Panc1 (cell line): Measurements from ENCODE around the gene METTL24. TPM values are rescaled to one million over a fixed set of nuclear protein-coding genes. Genes with fewer than 3 reads are reported as not detected.

Source experiments
- ATAC-seq: fragments of 200-7000 bp; cut with Tn5 transposase; 2 replicates; pipeline ENCODE4 v1.9.1; 2020; ENCODE audit warnings: mild to moderate bottlenecking, moderate library complexity
- BruUV-seq: library from RNA; stranded (reverse); fragments of 400-500 nt; replicated peaks from 2 replicates; lab custom pipeline; 2021; lab: Mats Ljungman, UMichigan
- CTCF ChIA-PET: fragments of 300-600 bp; sonication (Branson Sonifier 250); formaldehyde crosslinking; loops from one replicate; lab custom pipeline; 2022; ENCODE audit warnings: antibody characterized with exemption; lab: Charles Lee
- POLR2A ChIA-PET: fragments of 300-600 bp; sonication (Branson Sonifier 250); formaldehyde crosslinking; loops from one replicate; lab custom pipeline; 2022; ENCODE audit warnings: antibody characterized with exemption; lab: Charles Lee
- DNase-seq: peaks from one replicate; pipeline ENCODE4 v3.0.0-alpha.2; 2010; ENCODE audit warnings: low read depth, low spot score
- H3K27ac ChIP-seq: 2 replicates; pipeline ENCODE4 v1.5.1; 2011; ENCODE audit warnings: mild to moderate bottlenecking, low read length, inconsistent platforms
- H3K27me3 ChIP-seq: fragments of 200-500 bp; sonication (Bioruptor generic); 2 replicates; pipeline ENCODE4 v1.6.0; 2014; ENCODE audit warnings: low read length, inconsistent platforms; ENCODE audit not compliant: control insufficient read depth, insufficient read depth
- H3K36me3 ChIP-seq: fragments of 200-500 bp; sonication (Bioruptor generic); 2 replicates; pipeline ENCODE4 v1.5.1; 2014; ENCODE audit warnings: inconsistent platforms, mild to moderate bottlenecking, low read length, moderate library complexity; ENCODE audit not compliant: control insufficient read depth, insufficient read depth
- H3K4me1 ChIP-seq: 2 replicates; pipeline ENCODE4 v1.5.1; 2011; ENCODE audit warnings: inconsistent platforms, mild to moderate bottlenecking, low read length, moderate library complexity; ENCODE audit not compliant: control insufficient read depth, insufficient read depth
- H3K4me3 ChIP-seq, 2 experiments: 2 replicates each; pipeline ENCODE4 v1.5.1; 2011 to 2012; ENCODE audit warnings: low read depth in 2 of 2, low read length in 2 of 2, mild to moderate bottlenecking in 2 of 2, inconsistent platforms in 1 of 2, moderate library complexity in 1 of 2
- H3K9me3 ChIP-seq: fragments of 200-500 bp; sonication (Bioruptor generic); 2 replicates; pipeline ENCODE4 v1.5.1; 2014; ENCODE audit warnings: low read depth, mild to moderate bottlenecking, inconsistent platforms, low read length, moderate library complexity; ENCODE audit not compliant: control insufficient read depth, insufficient read depth
- POLR2AphosphoS5 ChIP-seq: IDR thresholded peaks from 2 replicates; pipeline ENCODE4 v1.6.1; 2012; ENCODE audit warnings: mild to moderate bottlenecking, low read depth, low read length, moderate library complexity
- SIN3A ChIP-seq: IDR thresholded peaks from 2 replicates; pipeline ENCODE4 v1.6.1; 2012; ENCODE audit warnings: low read depth, mild to moderate bottlenecking, low read length, moderate library complexity, borderline replicate concordance; ENCODE audit not compliant: insufficient read depth
- TCF7L2 ChIP-seq: IDR thresholded peaks from 2 replicates; pipeline ENCODE4 v1.6.1; 2011; ENCODE audit warnings: mild to moderate bottlenecking, low read depth, low read length, inconsistent platforms
- in situ Hi-C: cut with HindIII; loops from 2 replicates; pipeline ENCODE4 v1.10.0; 2016; ENCODE audit warnings: low sequenced_read_pairs, low pct_unique_long_range_greater_than_20kb
- intact Hi-C: fragments of 100-400 bp; cut with micrococcal nuclease; formaldehyde crosslinking; loops from one replicate; pipeline ENCODE4 v1.10.0; 2022; ENCODE audit not compliant: unreplicated experiment
- total RNA-seq: library from RNA; stranded (reverse); gene quantifications from one replicate; pipeline ENCODE4 v1.2.1, GENCODE V29; 2021; ENCODE audit not compliant: unreplicated experiment
- TF ChIP-seq, protein P1 (sequence below): fragments of 450-650 bp; IDR thresholded peaks from 2 replicates; pipeline ENCODE4 v1.5.1; 2017; ENCODE audit warnings: mild to moderate bottlenecking
- TF ChIP-seq, protein P2 (sequence below), 2 experiments: IDR thresholded peaks; 2 replicates each; pipeline ENCODE4 v1.6.1; 2011 to 2012; ENCODE audit warnings: low read depth in 2 of 2, control low read depth in 1 of 2, low read length in 1 of 2, mild to moderate bottlenecking in 1 of 2, moderate library complexity in 1 of 2; ENCODE audit not compliant: insufficient read depth in 1 of 2

METTL24 gene
- total RNA-seq, 1 experiment from 2014 or later: not detected

DNA sequence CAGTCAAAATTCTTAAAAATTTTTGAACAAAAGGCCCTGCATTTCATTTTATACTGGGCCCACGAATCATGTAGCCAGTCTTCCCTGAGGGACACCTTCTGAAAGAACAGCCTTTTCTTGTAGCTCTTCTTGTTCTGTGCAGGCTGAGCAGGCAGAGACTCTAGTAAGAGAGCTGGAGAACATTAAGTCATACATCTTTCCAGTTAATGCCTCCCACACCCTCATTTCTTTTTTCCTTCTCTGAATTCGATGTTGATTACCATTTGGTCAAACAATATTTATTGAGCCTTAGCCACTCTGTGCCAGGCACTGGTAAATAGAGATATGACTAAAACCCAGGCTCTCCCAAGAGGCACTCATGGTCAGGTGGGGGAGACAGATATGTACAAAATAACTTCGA, 33.6 kb downstream of the METTL24 start:
- TF ChIP-seq POLR2AphosphoS5 (no peak), SIN3A (no peak), TCF7L2 (no peak)
- TF ChIP-seq, protein P1, sequence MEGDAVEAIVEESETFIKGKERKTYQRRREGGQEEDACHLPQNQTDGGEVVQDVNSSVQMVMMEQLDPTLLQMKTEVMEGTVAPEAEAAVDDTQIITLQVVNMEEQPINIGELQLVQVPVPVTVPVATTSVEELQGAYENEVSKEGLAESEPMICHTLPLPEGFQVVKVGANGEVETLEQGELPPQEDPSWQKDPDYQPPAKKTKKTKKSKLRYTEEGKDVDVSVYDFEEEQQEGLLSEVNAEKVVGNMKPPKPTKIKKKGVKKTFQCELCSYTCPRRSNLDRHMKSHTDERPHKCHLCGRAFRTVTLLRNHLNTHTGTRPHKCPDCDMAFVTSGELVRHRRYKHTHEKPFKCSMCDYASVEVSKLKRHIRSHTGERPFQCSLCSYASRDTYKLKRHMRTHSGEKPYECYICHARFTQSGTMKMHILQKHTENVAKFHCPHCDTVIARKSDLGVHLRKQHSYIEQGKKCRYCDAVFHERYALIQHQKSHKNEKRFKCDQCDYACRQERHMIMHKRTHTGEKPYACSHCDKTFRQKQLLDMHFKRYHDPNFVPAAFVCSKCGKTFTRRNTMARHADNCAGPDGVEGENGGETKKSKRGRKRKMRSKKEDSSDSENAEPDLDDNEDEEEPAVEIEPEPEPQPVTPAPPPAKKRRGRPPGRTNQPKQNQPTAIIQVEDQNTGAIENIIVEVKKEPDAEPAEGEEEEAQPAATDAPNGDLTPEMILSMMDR: no peak
- TF ChIP-seq, protein P2, sequence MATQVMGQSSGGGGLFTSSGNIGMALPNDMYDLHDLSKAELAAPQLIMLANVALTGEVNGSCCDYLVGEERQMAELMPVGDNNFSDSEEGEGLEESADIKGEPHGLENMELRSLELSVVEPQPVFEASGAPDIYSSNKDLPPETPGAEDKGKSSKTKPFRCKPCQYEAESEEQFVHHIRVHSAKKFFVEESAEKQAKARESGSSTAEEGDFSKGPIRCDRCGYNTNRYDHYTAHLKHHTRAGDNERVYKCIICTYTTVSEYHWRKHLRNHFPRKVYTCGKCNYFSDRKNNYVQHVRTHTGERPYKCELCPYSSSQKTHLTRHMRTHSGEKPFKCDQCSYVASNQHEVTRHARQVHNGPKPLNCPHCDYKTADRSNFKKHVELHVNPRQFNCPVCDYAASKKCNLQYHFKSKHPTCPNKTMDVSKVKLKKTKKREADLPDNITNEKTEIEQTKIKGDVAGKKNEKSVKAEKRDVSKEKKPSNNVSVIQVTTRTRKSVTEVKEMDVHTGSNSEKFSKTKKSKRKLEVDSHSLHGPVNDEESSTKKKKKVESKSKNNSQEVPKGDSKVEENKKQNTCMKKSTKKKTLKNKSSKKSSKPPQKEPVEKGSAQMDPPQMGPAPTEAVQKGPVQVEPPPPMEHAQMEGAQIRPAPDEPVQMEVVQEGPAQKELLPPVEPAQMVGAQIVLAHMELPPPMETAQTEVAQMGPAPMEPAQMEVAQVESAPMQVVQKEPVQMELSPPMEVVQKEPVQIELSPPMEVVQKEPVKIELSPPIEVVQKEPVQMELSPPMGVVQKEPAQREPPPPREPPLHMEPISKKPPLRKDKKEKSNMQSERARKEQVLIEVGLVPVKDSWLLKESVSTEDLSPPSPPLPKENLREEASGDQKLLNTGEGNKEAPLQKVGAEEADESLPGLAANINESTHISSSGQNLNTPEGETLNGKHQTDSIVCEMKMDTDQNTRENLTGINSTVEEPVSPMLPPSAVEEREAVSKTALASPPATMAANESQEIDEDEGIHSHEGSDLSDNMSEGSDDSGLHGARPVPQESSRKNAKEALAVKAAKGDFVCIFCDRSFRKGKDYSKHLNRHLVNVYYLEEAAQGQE (IDR thresholded peaks at IDR 0.05; ENCODE audit: insufficient read depth in 1 of 2, low read depth in 2 of 2, low read length in 1 of 2): no peak
- intact Hi-C loops: no loop called here
- no peak overlapping the region for H3K4me3 ChIP-seq
- ChIA-PET CTCF (no interaction called here), POLR2A (no interaction called here)
- H3K36me3 ChIP-seq: no peaks in the 10 kb centered on the region
- peaks cover 22% of the 10 kb centered on the region for H3K4me1 ChIP-seq
- no TSS peak for BruUV-seq
- no peaks in the 10 kb centered on the region for H3K9me3 ChIP-seq
- H3K27ac ChIP-seq: peak overlapping the region; percentile 31; the same call in 1 of the 2 replicates
- H3K27me3 ChIP-seq: no peaks in the 10 kb centered on the region
- DNase-seq (no peak), ATAC-seq (no peak)
- in situ Hi-C loops: no loop called here

DNA sequence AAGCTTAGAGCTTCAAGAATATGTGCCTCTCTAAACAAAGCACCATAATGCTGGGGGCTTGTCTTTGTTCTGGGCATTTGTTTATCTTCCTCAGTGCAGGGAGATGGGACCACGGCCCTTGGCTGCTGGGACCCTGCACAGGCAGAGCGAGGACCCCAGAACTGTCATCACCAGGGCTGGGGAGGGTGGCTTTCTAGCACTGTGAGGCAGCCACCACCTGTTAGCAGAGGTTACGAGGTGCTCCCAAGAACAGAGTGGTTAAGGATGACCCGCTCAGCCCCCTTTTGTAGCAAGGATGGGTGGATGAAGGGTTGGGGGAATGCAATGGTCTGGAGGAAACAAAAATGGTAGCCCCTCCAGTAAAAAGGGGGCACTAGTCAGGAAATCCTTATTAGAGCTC, 34.9 kb downstream of the METTL24 start:
- no peaks in the 10 kb centered on the region for H3K9me3 ChIP-seq
- CTCF ChIA-PET: no interaction called here
- POLR2A ChIA-PET: no interaction called here
- H3K4me1 ChIP-seq: peaks cover 16% of the 10 kb centered on the region
- DNase-seq (no peak), ATAC-seq (no peak)
- intact Hi-C loops (no loop called here), in situ Hi-C loops (no loop called here)
- no peaks in the 10 kb centered on the region for H3K36me3 ChIP-seq
- no TSS peak for BruUV-seq
- H3K27me3 ChIP-seq: no peaks in the 10 kb centered on the region
- no peak overlapping the region for H3K27ac ChIP-seq
- TF ChIP-seq, protein P2 (IDR thresholded peaks at IDR 0.05; ENCODE audit: insufficient read depth in 1 of 2, low read depth in 2 of 2, low read length in 1 of 2): no peak
- TF ChIP-seq SIN3A (no peak), POLR2AphosphoS5 (no peak)
- no peak overlapping the region for H3K4me3 ChIP-seq
